ENCODE measurements around the gene STPG4. TPM values are rescaled to one million over a fixed set of nuclear protein-coding genes. Genes with fewer than 3 reads are reported as not detected.
"Not testable (repeated sequence)": the region's sequence is repeated elsewhere in the genome, so short reads cannot be mapped to it uniquely, and the experiment has no call there.

Gene STPG4
- total and polyA plus RNA-seq, 12 donors = 0.06 to 0.45 (median 0.44) TPM; not detected in 9

GRCh38 chr2:47109007-47109375 lies 46.1 kb downstream of the STPG4 start:
- ATAC-seq = no peak
- no peaks in the 10 kb centered on the region for H3K9me3 ChIP-seq
- H3K4me1 ChIP-seq = no peaks in the 10 kb centered on the region
- no peak for TF ChIP-seq CTCF (IDR thresholded peaks at IDR 0.05)
- no peaks in the 10 kb centered on the region for H3K36me3 ChIP-seq
- H3K27me3 ChIP-seq = no peaks in the 10 kb centered on the region
- no peak overlapping the region for H3K4me3 ChIP-seq
- 84 to 89% methylated on average over 4 of the region's 4 CpGs for WGBS, 2 donors
- no peak for DNase-seq
- no peak overlapping the region for H3K27ac ChIP-seq
- intact Hi-C loops (cut with DNase I) = no loop called here

- H3K27me3 ChIP-seq; H3K9me3 ChIP-seq; H3K4me3 ChIP-seq; DNase-seq; ATAC-seq; H3K4me1 ChIP-seq; H3K36me3 ChIP-seq; intact Hi-C loops (cut with DNase I); H3K27ac ChIP-seq: not testable (repeated sequence)
- 95 to 97% methylated on average over 17 of the region's 19 CpGs for WGBS, 2 donors
Measured at GRCh38 chr2:47108267-47109006, 46.7 kb downstream of the STPG4 start.

- H3K27ac ChIP-seq; DNase-seq; H3K9me3 ChIP-seq; H3K4me1 ChIP-seq; H3K36me3 ChIP-seq; H3K27me3 ChIP-seq; ATAC-seq; intact Hi-C loops (cut with DNase I); H3K4me3 ChIP-seq: not testable (repeated sequence)
- WGBS, 2 donors = 98% methylated on average over 21 of the region's 21 CpGs
Measured at GRCh38 chr2:47107201-47107600, 47.9 kb downstream of the STPG4 start.

- H3K4me1 ChIP-seq; H3K4me3 ChIP-seq; H3K9me3 ChIP-seq; H3K27me3 ChIP-seq; DNase-seq; H3K36me3 ChIP-seq; H3K27ac ChIP-seq; ATAC-seq; intact Hi-C loops (cut with DNase I): not testable (repeated sequence)
- WGBS, 2 donors = 88 to 99% methylated on average over 3 to 4 of the region's 4 CpGs
Measured at GRCh38 chr2:47106231-47106630, 48.9 kb downstream of the STPG4 start.

- H3K4me1 ChIP-seq; ATAC-seq; H3K9me3 ChIP-seq; H3K27ac ChIP-seq; intact Hi-C loops (cut with DNase I); H3K27me3 ChIP-seq; H3K4me3 ChIP-seq; DNase-seq; H3K36me3 ChIP-seq: not testable (repeated sequence)
- 97 to 98% methylated on average over 13 to 14 of the region's 14 CpGs for WGBS, 2 donors
Measured at GRCh38 chr2:47099712-47100111, 55.4 kb downstream of the STPG4 start.

- ATAC-seq = no peak
- no peak overlapping the region for H3K27ac ChIP-seq
Measured at GRCh38 chr2:47098953-47099352, 56.2 kb downstream of the STPG4 start.

More at GRCh38 chr2:47098953-47099352, 56.2 kb downstream of the STPG4 start:
- Histone ChIP-seq H3K4me1 (no peaks in the 10 kb centered on the region), H3K4me3 (no peak overlapping the region), H3K36me3 (no peaks in the 10 kb centered on the region), H3K27me3 (no peaks in the 10 kb centered on the region), H3K9me3 (no peaks in the 10 kb centered on the region)
- 99% methylated on average over 4 of the region's 4 CpGs for WGBS, 2 donors
- intact Hi-C loops (cut with DNase I) = no loop called here
- TF ChIP-seq CTCF (IDR thresholded peaks at IDR 0.05) = no peak
- no peak for DNase-seq

All from heart right ventricle (tissue), 16 donors.